ENCODE measurements around the gene CFAP221.
"Not testable (repeated sequence)": the region's sequence is repeated elsewhere in the genome, so short reads cannot be mapped to it uniquely, and the experiment has no call there.

CFAP221 gene

GRCh38 chr2:119591523-119591922, 47.3 kb downstream of the CFAP221 start:
- no peaks in the 10 kb centered on the region for H3K36me3 ChIP-seq (ENCODE audit: insufficient read depth, low read length)
- no peak overlapping the region for H3K9ac ChIP-seq (ENCODE audit: low read depth, low read length)
- H3K27me3 ChIP-seq (ENCODE audit: control insufficient read depth, insufficient read depth, low read length), result peaks cover 21% of the 10 kb centered on the region
- H3K9me3 ChIP-seq (replicated peaks; ENCODE audit: low read length), result no peaks in the 10 kb centered on the region
- H3K4me1 ChIP-seq (ENCODE audit: control insufficient read depth, insufficient read depth, low read length), result no peaks in the 10 kb centered on the region
- no peak overlapping the region for H3K4me3 ChIP-seq (ENCODE audit: low read length)
- no peak overlapping the region for H3K4me2 ChIP-seq (ENCODE audit: low read length)

GRCh38 chr2:119592436-119592835, 48.2 kb downstream of the CFAP221 start:
- Histone ChIP-seq H3K36me3 (ENCODE audit: insufficient read depth, low read length) (no peaks in the 10 kb centered on the region), H3K9ac (ENCODE audit: low read depth, low read length) (no peak overlapping the region), H3K9me3 (replicated peaks; ENCODE audit: low read length) (no peaks in the 10 kb centered on the region), H3K4me2 (ENCODE audit: low read length) (no peak overlapping the region), H3K4me3 (ENCODE audit: low read length) (no peak overlapping the region), H3K27me3 (ENCODE audit: control insufficient read depth, insufficient read depth, low read length) (peaks cover 23% of the 10 kb centered on the region), H3K4me1 (ENCODE audit: control insufficient read depth, insufficient read depth, low read length) (no peaks in the 10 kb centered on the region)

- H3K4me3 ChIP-seq (ENCODE audit: low read length), result no peak overlapping the region
Observed at GRCh38 chr2:119596638-119597037, 52.4 kb downstream of the CFAP221 start.

GRCh38 chr2:119598596-119599263, 54.5 kb downstream of the CFAP221 start:
- Histone ChIP-seq H3K4me3 (ENCODE audit: low read length) (no peak overlapping the region), H3K4me1 (ENCODE audit: control insufficient read depth, insufficient read depth, low read length) (no peaks in the 10 kb centered on the region)

More at GRCh38 chr2:119596638-119597037, 52.4 kb downstream of the CFAP221 start:
- H3K9ac ChIP-seq (ENCODE audit: low read depth, low read length), result no peak overlapping the region
- no peaks in the 10 kb centered on the region for H3K36me3 ChIP-seq (ENCODE audit: insufficient read depth, low read length)
- H3K27me3 ChIP-seq (ENCODE audit: control insufficient read depth, insufficient read depth, low read length), result peaks cover 25% of the 10 kb centered on the region
- no peaks in the 10 kb centered on the region for H3K9me3 ChIP-seq (replicated peaks; ENCODE audit: low read length)
- no peak overlapping the region for H3K4me2 ChIP-seq (ENCODE audit: low read length)
- H3K4me1 ChIP-seq (ENCODE audit: control insufficient read depth, insufficient read depth, low read length), result no peaks in the 10 kb centered on the region

DNA sequence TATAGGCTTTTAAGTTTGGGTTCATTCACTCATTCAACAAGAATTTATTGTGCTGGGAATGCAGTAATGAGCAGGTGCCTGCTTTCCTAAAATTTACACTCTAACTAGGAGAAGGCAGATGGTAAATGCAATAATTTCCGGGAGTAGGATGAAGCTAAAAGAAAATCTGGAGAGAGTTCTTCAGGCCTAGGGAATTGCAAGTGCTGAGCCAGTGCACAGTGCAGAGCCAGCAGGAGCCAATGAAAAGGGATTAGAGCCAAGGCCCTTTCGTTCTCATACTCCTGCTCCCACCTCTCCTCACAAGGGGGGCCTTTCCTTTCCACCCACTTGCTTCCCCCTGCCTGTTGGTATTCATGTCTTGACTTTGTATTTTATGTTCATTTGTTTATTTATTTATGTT, 55.1 kb downstream of the CFAP221 start:
- Histone ChIP-seq H3K9me3 (replicated peaks; ENCODE audit: low read length) (no peaks in the 10 kb centered on the region), H3K4me2 (ENCODE audit: low read length) (no peak overlapping the region), H3K4me1 (ENCODE audit: control insufficient read depth, insufficient read depth, low read length) (no peaks in the 10 kb centered on the region), H3K9ac (ENCODE audit: low read depth, low read length) (no peak overlapping the region), H3K27me3 (ENCODE audit: control insufficient read depth, insufficient read depth, low read length) (peaks cover 29% of the 10 kb centered on the region), H3K36me3 (ENCODE audit: insufficient read depth, low read length) (no peaks in the 10 kb centered on the region), H3K4me3 (ENCODE audit: low read length) (no peak overlapping the region)

More at GRCh38 chr2:119598596-119599263, 54.5 kb downstream of the CFAP221 start:
- no peaks in the 10 kb centered on the region for H3K36me3 ChIP-seq (ENCODE audit: insufficient read depth, low read length)
- no peak overlapping the region for H3K4me2 ChIP-seq (ENCODE audit: low read length)
- peaks cover 29% of the 10 kb centered on the region for H3K27me3 ChIP-seq (ENCODE audit: control insufficient read depth, insufficient read depth, low read length)
- no peaks in the 10 kb centered on the region for H3K9me3 ChIP-seq (replicated peaks; ENCODE audit: low read length)
- H3K9ac ChIP-seq (ENCODE audit: low read depth, low read length), result no peak overlapping the region

GRCh38 chr2:119605096-119605495, 60.8 kb downstream of the CFAP221 start:
- no peak overlapping the region for H3K4me3 ChIP-seq (ENCODE audit: low read length)
- H3K27me3 ChIP-seq (ENCODE audit: control insufficient read depth, insufficient read depth, low read length), result peaks cover 30% of the 10 kb centered on the region
- H3K9ac ChIP-seq (ENCODE audit: low read depth, low read length), result no peak overlapping the region
- H3K4me2 ChIP-seq (ENCODE audit: low read length), result no peak overlapping the region
- no peaks in the 10 kb centered on the region for H3K4me1 ChIP-seq (ENCODE audit: control insufficient read depth, insufficient read depth, low read length)
- H3K36me3 ChIP-seq (ENCODE audit: insufficient read depth, low read length), result no peaks in the 10 kb centered on the region
- no peaks in the 10 kb centered on the region for H3K9me3 ChIP-seq (replicated peaks; ENCODE audit: low read length)

GRCh38 chr2:119606674-119607073, 62.4 kb downstream of the CFAP221 start:
- H3K4me1 ChIP-seq (ENCODE audit: control insufficient read depth, insufficient read depth, low read length), result no peaks in the 10 kb centered on the region

GRCh38 chr2:119608553-119608952, 64.3 kb downstream of the CFAP221 start:
- Histone ChIP-seq H3K4me1 (ENCODE audit: control insufficient read depth, insufficient read depth, low read length) (no peaks in the 10 kb centered on the region), H3K36me3 (ENCODE audit: insufficient read depth, low read length) (no peaks in the 10 kb centered on the region), H3K27me3 (ENCODE audit: control insufficient read depth, insufficient read depth, low read length) (peaks cover 19% of the 10 kb centered on the region), H3K9me3 (replicated peaks; ENCODE audit: low read length) (no peaks in the 10 kb centered on the region), H3K9ac (ENCODE audit: low read depth, low read length) (no peak overlapping the region), H3K4me3 (ENCODE audit: low read length) (no peak overlapping the region), H3K4me2 (ENCODE audit: low read length) (no peak overlapping the region)

More at GRCh38 chr2:119606674-119607073, 62.4 kb downstream of the CFAP221 start:
- Histone ChIP-seq H3K4me2 (ENCODE audit: low read length) (no peak overlapping the region), H3K27me3 (ENCODE audit: control insufficient read depth, insufficient read depth, low read length) (peaks cover 23% of the 10 kb centered on the region), H3K9me3 (replicated peaks; ENCODE audit: low read length) (no peaks in the 10 kb centered on the region), H3K9ac (ENCODE audit: low read depth, low read length) (no peak overlapping the region), H3K4me3 (ENCODE audit: low read length) (no peak overlapping the region), H3K36me3 (ENCODE audit: insufficient read depth, low read length) (no peaks in the 10 kb centered on the region)

DNA sequence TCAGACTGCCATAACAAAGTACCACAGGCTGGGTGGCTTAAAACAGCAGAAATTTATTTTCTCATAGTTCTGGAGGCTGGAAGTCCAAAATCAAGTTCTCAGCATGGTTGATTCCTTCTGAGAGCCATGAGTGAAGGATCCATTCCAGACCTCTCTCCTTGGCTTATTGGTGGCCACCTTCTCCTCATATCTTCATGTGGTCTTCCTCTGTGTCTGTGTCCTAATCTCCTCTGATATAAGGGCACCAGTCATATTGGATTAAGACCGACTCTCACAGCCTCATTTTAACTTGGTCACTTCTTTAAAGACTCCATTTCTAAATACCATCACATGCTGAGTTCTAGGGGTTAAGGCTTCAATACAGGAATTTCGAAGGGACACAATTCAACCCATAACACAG, 65.1 kb downstream of the CFAP221 start:
- H3K27me3 ChIP-seq (ENCODE audit: control insufficient read depth, insufficient read depth, low read length), result peaks cover 19% of the 10 kb centered on the region
- H3K4me1 ChIP-seq (ENCODE audit: control insufficient read depth, insufficient read depth, low read length), result no peaks in the 10 kb centered on the region
- no peak overlapping the region for H3K4me2 ChIP-seq (ENCODE audit: low read length)
- H3K9me3 ChIP-seq (replicated peaks; ENCODE audit: low read length), result no peaks in the 10 kb centered on the region
- H3K36me3 ChIP-seq (ENCODE audit: insufficient read depth, low read length), result no peaks in the 10 kb centered on the region
- no peak overlapping the region for H3K4me3 ChIP-seq (ENCODE audit: low read length)
- H3K9ac ChIP-seq (ENCODE audit: low read depth, low read length), result no peak overlapping the region

GRCh38 chr2:119614140-119614539, 69.9 kb downstream of the CFAP221 start:
- not testable (repeated sequence) for H3K4me2 ChIP-seq (ENCODE audit: low read length); H3K4me1 ChIP-seq (ENCODE audit: control insufficient read depth, insufficient read depth, low read length); H3K9me3 ChIP-seq (replicated peaks; ENCODE audit: low read length); H3K36me3 ChIP-seq (ENCODE audit: insufficient read depth, low read length); H3K4me3 ChIP-seq (ENCODE audit: low read length); H3K9ac ChIP-seq (ENCODE audit: low read depth, low read length)
- H3K27me3 ChIP-seq (ENCODE audit: control insufficient read depth, insufficient read depth, low read length), result peaks cover 19% of the 10 kb centered on the region

DNA sequence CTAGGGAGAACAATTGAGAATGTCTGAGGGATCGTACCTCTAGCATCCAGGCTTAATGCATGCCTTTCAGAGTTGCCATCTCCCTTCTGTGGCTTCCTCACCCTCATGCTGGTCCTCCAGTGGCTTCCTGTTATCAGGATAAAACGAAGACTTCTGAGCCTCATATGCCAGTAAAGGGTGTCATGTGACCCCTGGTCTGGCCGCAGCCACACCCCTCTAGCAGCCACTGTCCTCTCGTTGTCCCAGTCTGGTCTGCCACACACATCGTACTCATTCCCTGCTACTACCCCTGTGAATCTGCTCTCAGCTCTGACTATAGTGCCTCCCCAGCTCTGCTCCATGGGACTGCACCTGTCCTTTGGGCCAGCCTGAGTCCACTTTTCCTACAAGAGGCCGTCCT, 72.2 kb downstream of the CFAP221 start:
- Histone ChIP-seq H3K9ac (ENCODE audit: low read depth, low read length) (no peak overlapping the region), H3K4me2 (ENCODE audit: low read length) (no peak overlapping the region), H3K36me3 (ENCODE audit: insufficient read depth, low read length) (no peaks in the 10 kb centered on the region), H3K9me3 (replicated peaks; ENCODE audit: low read length) (no peaks in the 10 kb centered on the region), H3K4me3 (ENCODE audit: low read length) (no peak overlapping the region), H3K27me3 (ENCODE audit: control insufficient read depth, insufficient read depth, low read length) (peaks cover 10% of the 10 kb centered on the region), H3K4me1 (ENCODE audit: control insufficient read depth, insufficient read depth, low read length) (no peaks in the 10 kb centered on the region)

- Histone ChIP-seq H3K27me3 (ENCODE audit: control insufficient read depth, insufficient read depth, low read length) (peaks cover 10% of the 10 kb centered on the region), H3K4me2 (ENCODE audit: low read length) (no peak overlapping the region), H3K9ac (ENCODE audit: low read depth, low read length) (no peak overlapping the region), H3K9me3 (replicated peaks; ENCODE audit: low read length) (no peaks in the 10 kb centered on the region), H3K4me3 (ENCODE audit: low read length) (no peak overlapping the region), H3K36me3 (ENCODE audit: insufficient read depth, low read length) (no peaks in the 10 kb centered on the region), H3K4me1 (ENCODE audit: control insufficient read depth, insufficient read depth, low read length) (no peaks in the 10 kb centered on the region)
Observed at GRCh38 chr2:119617455-119617854, 73.2 kb downstream of the CFAP221 start.
